HL-60 (cell line): ENCODE measurements around the gene SETBP1.

Source experiments
- DNase-seq, 2 experiments: peaks; one replicate each; pipeline ENCODE4 v3.0.0-alpha.2; 2010 to 2020; ENCODE audit warnings: low read depth in 1 of 2, low spot score in 1 of 2
- H3K27ac ChIP-seq: fragments of 250-450 bp; sonication (Bioruptor Pico); replicated peaks from 2 replicates; pipeline ENCODE4 v1.5.1; 2020; ENCODE audit warnings: mild to moderate bottlenecking, moderate library complexity
- H3K27me3 ChIP-seq: fragments of 250-450 bp; sonication (Bioruptor Pico); 2 replicates; pipeline ENCODE4 v1.5.1; 2021; ENCODE audit warnings: mild to moderate bottlenecking, moderate library complexity; ENCODE audit not compliant: insufficient read depth, poor library complexity, severe bottlenecking
- H3K4me3 ChIP-seq: replicated peaks from 2 replicates; pipeline ENCODE4 v1.5.1; 2011; ENCODE audit warnings: mild to moderate bottlenecking, control low read depth, low read length; ENCODE audit not compliant: insufficient read depth
- GABPA ChIP-seq: IDR thresholded peaks from 2 replicates; pipeline ENCODE4 v1.6.1; 2012; ENCODE audit warnings: low read depth
- POLR2AphosphoS5 ChIP-seq: IDR thresholded peaks from 2 replicates; pipeline ENCODE4 v1.6.1; 2012; ENCODE audit warnings: low read depth
- SPI1 ChIP-seq: IDR thresholded peaks from 2 replicates; pipeline ENCODE4 v1.6.1; 2012; ENCODE audit warnings: low read depth, mild to moderate bottlenecking, borderline replicate concordance
- TF ChIP-seq, protein P1 (sequence below): IDR thresholded peaks from 2 replicates; pipeline ENCODE4 v1.6.1; 2012; ENCODE audit warnings: low read depth; ENCODE audit not compliant: insufficient replicate concordance
- TF ChIP-seq, protein P2 (sequence below): IDR thresholded peaks from one replicate; pipeline ENCODE4 v1.5.1; 2011; ENCODE audit warnings: low read length, control low read depth, inconsistent platforms; ENCODE audit not compliant: insufficient read depth

SETBP1 gene

DNA sequence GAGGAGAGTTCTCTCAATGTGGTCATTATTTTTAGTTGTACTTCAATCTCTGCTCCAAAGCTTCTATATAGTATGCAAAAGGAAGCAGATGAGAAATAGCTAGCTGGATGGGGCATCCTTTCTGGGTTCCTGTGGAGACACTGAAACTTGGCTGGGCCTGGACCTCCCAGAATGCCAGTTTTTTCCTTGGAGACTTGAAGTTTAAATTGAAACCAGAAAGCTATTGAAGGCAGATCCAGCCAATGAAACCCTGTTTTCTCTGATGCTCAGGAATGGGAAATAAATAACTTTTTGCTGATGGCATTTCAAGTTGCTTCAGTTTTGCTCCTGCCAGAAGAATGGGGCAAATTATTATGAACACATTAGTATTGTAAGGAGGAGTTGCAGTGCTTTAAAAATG is 2.9 kb downstream of the SETBP1 start:
- Histone ChIP-seq H3K4me3 (no peak overlapping the region), H3K27ac (no peak overlapping the region), H3K27me3 (peaks cover 54% of the 10 kb centered on the region)
- TF ChIP-seq, protein P1, sequence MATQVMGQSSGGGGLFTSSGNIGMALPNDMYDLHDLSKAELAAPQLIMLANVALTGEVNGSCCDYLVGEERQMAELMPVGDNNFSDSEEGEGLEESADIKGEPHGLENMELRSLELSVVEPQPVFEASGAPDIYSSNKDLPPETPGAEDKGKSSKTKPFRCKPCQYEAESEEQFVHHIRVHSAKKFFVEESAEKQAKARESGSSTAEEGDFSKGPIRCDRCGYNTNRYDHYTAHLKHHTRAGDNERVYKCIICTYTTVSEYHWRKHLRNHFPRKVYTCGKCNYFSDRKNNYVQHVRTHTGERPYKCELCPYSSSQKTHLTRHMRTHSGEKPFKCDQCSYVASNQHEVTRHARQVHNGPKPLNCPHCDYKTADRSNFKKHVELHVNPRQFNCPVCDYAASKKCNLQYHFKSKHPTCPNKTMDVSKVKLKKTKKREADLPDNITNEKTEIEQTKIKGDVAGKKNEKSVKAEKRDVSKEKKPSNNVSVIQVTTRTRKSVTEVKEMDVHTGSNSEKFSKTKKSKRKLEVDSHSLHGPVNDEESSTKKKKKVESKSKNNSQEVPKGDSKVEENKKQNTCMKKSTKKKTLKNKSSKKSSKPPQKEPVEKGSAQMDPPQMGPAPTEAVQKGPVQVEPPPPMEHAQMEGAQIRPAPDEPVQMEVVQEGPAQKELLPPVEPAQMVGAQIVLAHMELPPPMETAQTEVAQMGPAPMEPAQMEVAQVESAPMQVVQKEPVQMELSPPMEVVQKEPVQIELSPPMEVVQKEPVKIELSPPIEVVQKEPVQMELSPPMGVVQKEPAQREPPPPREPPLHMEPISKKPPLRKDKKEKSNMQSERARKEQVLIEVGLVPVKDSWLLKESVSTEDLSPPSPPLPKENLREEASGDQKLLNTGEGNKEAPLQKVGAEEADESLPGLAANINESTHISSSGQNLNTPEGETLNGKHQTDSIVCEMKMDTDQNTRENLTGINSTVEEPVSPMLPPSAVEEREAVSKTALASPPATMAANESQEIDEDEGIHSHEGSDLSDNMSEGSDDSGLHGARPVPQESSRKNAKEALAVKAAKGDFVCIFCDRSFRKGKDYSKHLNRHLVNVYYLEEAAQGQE: no peak
- TF ChIP-seq POLR2AphosphoS5 (no peak), GABPA (no peak), SPI1 (no peak)
- TF ChIP-seq, protein P2, sequence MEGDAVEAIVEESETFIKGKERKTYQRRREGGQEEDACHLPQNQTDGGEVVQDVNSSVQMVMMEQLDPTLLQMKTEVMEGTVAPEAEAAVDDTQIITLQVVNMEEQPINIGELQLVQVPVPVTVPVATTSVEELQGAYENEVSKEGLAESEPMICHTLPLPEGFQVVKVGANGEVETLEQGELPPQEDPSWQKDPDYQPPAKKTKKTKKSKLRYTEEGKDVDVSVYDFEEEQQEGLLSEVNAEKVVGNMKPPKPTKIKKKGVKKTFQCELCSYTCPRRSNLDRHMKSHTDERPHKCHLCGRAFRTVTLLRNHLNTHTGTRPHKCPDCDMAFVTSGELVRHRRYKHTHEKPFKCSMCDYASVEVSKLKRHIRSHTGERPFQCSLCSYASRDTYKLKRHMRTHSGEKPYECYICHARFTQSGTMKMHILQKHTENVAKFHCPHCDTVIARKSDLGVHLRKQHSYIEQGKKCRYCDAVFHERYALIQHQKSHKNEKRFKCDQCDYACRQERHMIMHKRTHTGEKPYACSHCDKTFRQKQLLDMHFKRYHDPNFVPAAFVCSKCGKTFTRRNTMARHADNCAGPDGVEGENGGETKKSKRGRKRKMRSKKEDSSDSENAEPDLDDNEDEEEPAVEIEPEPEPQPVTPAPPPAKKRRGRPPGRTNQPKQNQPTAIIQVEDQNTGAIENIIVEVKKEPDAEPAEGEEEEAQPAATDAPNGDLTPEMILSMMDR: no peak
- no peak for DNase-seq

DNA sequence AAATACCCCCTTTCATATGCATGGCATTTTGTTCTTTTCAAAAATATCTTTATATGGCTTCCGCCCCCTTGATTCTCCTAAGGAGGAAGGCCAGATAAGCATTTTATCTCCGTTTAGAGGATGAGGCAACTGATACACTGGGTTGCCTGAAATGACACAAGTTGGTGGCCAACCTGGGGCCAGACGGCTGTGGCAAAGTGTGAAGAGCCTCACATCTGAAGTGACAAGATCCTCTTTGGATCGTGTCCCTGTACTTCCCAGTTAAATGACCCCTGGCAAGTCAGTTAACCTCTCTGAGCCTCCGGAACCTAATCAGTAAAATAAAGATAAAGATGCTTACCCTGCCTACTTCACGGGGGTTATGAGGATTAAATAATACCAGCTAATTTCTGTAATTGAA is 4.6 kb downstream of the SETBP1 start:
- no peak overlapping the region for H3K4me3 ChIP-seq
- H3K27ac ChIP-seq: no peak overlapping the region
- DNase-seq: no peak
- peaks cover 55% of the 10 kb centered on the region for H3K27me3 ChIP-seq
- TF ChIP-seq POLR2AphosphoS5: no peak
- TF ChIP-seq, protein P2: no peak
- TF ChIP-seq, protein P1: no peak
- TF ChIP-seq SPI1: no peak
- TF ChIP-seq GABPA: no peak

DNA sequence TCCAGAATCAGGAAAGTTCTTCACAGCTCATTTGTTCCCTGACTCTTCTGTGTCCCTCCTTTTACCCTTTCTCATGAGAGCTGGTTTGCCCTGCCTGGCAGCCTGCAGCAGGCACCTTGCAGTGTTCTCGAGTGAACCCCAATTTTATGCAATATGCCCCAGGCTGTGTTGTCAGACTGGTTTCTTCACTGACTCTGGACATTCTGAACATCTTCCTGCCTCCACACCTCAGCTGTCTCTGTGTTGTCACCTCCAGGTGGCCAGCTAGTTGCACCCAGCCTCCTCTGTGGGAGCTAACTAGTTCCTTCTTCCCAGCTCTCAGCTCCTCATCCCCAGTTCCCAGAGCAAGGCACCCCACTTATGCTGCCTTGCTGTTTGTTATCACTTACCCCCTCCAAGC is 5.5 kb downstream of the SETBP1 start:
- H3K4me3 ChIP-seq: no peak overlapping the region
- peaks cover 53% of the 10 kb centered on the region for H3K27me3 ChIP-seq
- H3K27ac ChIP-seq: no peak overlapping the region
- TF ChIP-seq SPI1 (no peak), POLR2AphosphoS5 (no peak), GABPA (no peak)
- TF ChIP-seq, protein P1: no peak
- TF ChIP-seq, protein P2: no peak
- DNase-seq: no peak
